Iris pigment epithelial cell (primary cell): ENCODE data around the gene OR4X2.
"Not testable (repeated sequence)": the region's sequence is repeated elsewhere in the genome, so short reads cannot be mapped to it uniquely, and the experiment has no call there.

Source experiments
- DNase-seq: peaks from one replicate; pipeline ENCODE4 v3.0.0-alpha.2; 2011; ENCODE audit warnings: low read depth

OR4X2 gene, protein sequence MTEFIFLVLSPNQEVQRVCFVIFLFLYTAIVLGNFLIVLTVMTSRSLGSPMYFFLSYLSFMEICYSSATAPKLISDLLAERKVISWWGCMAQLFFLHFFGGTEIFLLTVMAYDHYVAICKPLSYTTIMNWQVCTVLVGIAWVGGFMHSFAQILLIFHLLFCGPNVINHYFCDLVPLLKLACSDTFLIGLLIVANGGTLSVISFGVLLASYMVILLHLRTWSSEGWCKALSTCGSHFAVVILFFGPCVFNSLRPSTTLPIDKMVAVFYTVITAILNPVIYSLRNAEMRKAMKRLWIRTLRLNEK

GRCh38 chr11:48244804-48245203 lies at the start of gene OR4X2:
TSS of gene OR4X2 (plus strand) at chr11:48245104. CDS start at chr11:48245104, 0 bp downstream.
- no peak for DNase-seq

GRCh38 chr11:48207881-48208280 lies 37.0 kb upstream of the OR4X2 start:
- DNase-seq = no peak

DNA sequence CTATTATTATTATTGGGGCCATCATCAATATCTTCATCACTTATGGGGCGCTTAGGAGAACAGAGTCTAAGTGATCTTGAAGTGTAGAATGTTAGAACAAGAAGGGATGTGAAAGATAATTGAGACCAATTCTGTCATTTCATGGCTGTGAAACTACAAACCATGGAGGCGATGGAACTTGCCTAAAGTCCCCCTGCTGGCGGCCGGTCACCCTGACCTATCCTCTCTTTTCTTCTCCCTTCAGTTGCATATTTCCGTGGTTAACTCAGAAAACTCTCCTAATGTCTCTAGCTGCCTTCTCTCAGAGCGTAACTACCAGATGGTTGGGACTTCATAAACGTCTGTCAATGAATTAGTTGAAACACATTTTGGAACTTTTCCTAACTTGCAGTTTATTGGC lies 34.9 kb upstream of the OR4X2 start:
- peak; percentile 5 for DNase-seq

GRCh38 chr11:48216510-48216909 lies 28.4 kb upstream of the OR4X2 start, which contains the start of gene OR4B1:
TSS of gene OR4B1 (plus strand) at chr11:48216810. CDS start at chr11:48216810, 0 bp downstream.
- no peak for DNase-seq

DNA sequence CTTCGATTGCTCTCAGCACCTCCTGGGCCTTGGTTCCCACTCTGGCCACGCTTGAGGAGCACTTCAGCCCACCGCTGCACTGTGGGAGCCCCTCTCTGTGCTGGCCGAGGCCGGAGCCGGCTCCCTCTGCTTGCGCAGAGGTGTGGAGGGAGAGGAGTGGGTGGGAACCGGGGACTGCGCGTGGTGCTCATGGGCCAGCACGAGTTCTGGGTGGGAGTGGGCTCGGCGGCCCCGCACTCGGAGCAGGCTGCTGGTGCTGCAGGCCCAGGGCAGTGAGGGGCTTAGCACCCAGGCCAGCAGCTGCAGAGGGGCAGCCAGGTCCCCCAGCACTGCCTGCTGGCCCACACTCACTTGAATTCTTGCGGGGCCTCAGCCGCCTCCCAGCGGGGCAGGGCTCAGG lies 16.1 kb upstream of the OR4X2 start:
- DNase-seq = no peak

- not testable (repeated sequence) for DNase-seq
Observed at GRCh38 chr11:48230057-48230456, 14.8 kb upstream of the OR4X2 start.

- DNase-seq = no peak
Observed at GRCh38 chr11:48237727-48238126, 7.2 kb upstream of the OR4X2 start.

GRCh38 chr11:48242501-48242900 lies 2.4 kb upstream of the OR4X2 start:
- no peak for DNase-seq

- DNase-seq = no peak
Observed at GRCh38 chr11:48248902-48249301, 4.0 kb downstream of the OR4X2 start.

DNA sequence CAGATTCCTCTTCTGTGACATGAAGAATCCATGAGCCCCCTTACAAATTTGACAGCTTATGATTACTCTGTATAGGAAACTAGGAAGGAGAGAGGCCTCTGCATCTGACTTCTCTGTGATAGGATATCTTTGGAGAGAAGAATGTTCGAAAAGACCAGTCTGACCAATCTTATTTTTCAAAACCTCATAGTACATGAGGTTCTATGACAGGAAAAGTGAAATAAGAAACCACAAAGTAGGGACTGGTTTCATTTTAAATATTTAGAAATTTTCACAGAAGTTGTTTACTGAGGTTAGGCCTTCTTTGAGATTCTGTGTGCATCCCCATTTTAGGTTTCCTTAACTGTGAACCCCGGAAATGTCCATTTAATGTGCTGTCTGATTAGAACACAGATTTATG lies 16.7 kb downstream of the OR4X2 start:
- no peak for DNase-seq

GRCh38 chr11:48263423-48263911 lies 18.6 kb downstream of the OR4X2 start, which contains the start of gene OR4X1:
TSS of gene OR4X1 (plus strand) at chr11:48263861. CDS start at chr11:48263861, 0 bp downstream.
- no peak for DNase-seq

DNA sequence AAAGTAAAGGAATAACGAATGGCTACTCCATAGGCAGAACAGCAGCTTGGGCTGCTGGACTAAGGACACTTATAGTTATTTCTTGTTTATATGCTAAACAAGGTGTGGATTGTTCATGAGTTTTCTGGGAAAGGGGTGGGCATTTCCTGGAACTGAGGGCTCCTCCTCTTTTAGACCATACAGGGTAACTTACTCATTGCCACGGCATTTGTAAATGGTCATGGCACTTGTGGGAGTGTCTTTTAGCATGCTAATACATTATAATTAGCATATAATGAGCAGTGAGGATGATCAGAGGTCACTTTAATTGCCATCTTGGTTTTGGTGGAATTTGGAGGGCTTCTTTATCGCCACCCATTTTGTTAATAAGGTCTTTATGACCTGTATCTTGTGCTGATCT lies 25.7 kb downstream of the OR4X2 start:
- DNase-seq = no peak

DNA sequence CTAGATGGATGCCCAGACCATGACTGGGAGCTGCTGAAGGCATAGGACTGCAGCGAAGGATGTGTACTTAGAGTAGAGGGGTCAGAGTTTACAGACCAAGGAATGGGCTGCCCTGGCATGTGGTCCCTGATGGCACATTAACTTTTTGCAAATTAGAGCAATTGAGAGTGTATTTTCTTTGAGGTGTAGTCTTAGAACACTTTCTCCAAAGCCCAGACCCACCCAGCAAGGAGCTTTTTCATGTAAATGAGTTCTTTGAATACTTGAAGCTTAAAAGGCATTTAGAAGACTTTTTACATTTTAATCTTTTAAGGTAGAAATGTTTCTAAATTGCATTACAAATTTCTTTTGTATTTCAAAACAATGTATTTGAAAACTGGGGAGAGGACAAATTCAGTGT lies 27.7 kb downstream of the OR4X2 start:
- no peak for DNase-seq
